NCI-H2029 (cell line): ENCODE data around the gene TMC2.

Experiments used
- DNase-seq: peaks from one replicate; lab custom pipeline; 2025; lab: John Stamatoyannopoulos, UW

TMC2 gene

GRCh38 chr20:2585811-2586210 lies 49.4 kb downstream of the TMC2 start:
- no peak for DNase-seq

- DNase-seq, result no peak
Measured at GRCh38 chr20:2593756-2594155, 57.4 kb downstream of the TMC2 start.

GRCh38 chr20:2595076-2595475 lies 58.7 kb downstream of the TMC2 start:
- no peak for DNase-seq

GRCh38 chr20:2596673-2597279 lies 60.4 kb downstream of the TMC2 start:
- no peak for DNase-seq

GRCh38 chr20:2599288-2600006 lies 63.1 kb downstream of the TMC2 start:
- no peak for DNase-seq

- no peak for DNase-seq
Measured at GRCh38 chr20:2602046-2602735, 65.8 kb downstream of the TMC2 start.

GRCh38 chr20:2602746-2603145 lies 66.4 kb downstream of the TMC2 start:
- DNase-seq, result no peak

GRCh38 chr20:2603816-2604505 lies 67.6 kb downstream of the TMC2 start:
- peak; percentile 15 for DNase-seq

- no peak for DNase-seq
Measured at GRCh38 chr20:2604506-2604835, 68.1 kb downstream of the TMC2 start.

GRCh38 chr20:2606507-2607006 lies 70.2 kb downstream of the TMC2 start:
- DNase-seq, result no peak

- no peak for DNase-seq
Measured at GRCh38 chr20:2610326-2610725, 74.0 kb downstream of the TMC2 start.

- DNase-seq, result no peak
Measured at GRCh38 chr20:2610941-2611720, 74.8 kb downstream of the TMC2 start.

- no peak for DNase-seq
Measured at GRCh38 chr20:2612073-2612472, 75.7 kb downstream of the TMC2 start.

- DNase-seq, result no peak
Measured at GRCh38 chr20:2616634-2617033, 80.3 kb downstream of the TMC2 start.

GRCh38 chr20:2617099-2617714 lies 80.8 kb downstream of the TMC2 start:
- no peak for DNase-seq

- no peak for DNase-seq
Measured at GRCh38 chr20:2618815-2619214, 82.4 kb downstream of the TMC2 start.

GRCh38 chr20:2619337-2619736 lies 83.0 kb downstream of the TMC2 start:
- DNase-seq, result no peak

GRCh38 chr20:2619961-2620595 lies 83.7 kb downstream of the TMC2 start:
- DNase-seq, result no peak

- DNase-seq, result no peak
Measured at GRCh38 chr20:2624190-2624589, 87.8 kb downstream of the TMC2 start.

GRCh38 chr20:2625062-2625461 lies 88.7 kb downstream of the TMC2 start:
- DNase-seq, result no peak
